OCI-LY7 (cell line): ENCODE measurements around the gene EPHB3. TPM values are rescaled to one million over a fixed set of nuclear protein-coding genes. Genes with fewer than 3 reads are reported as not detected.

Source experiments
- BruUV-seq: library from RNA; stranded (reverse); fragments of 400-500 nt; replicated peaks from 2 replicates; lab custom pipeline; 2021; lab: Mats Ljungman, UMichigan
- CTCF ChIA-PET: fragments of 300-600 bp; sonication (Branson Sonifier 250); formaldehyde crosslinking; loops from one replicate; lab custom pipeline; 2022; ENCODE audit warnings: antibody characterized with exemption; ENCODE audit not compliant: unreplicated experiment; lab: Charles Lee
- POLR2A ChIA-PET: fragments of 300-600 bp; sonication (Branson Sonifier 250); formaldehyde crosslinking; loops from one replicate; lab custom pipeline; 2022; ENCODE audit warnings: antibody characterized with exemption; lab: Charles Lee
- DNase-seq: peaks from one replicate; pipeline ENCODE4 v3.0.0-alpha.2; 2015; ENCODE audit warnings: low spot score
- H2AFZ ChIP-seq: fragments of 200-600 bp; sonication (generic), shearing (Covaris generic); 2 replicates; pipeline ENCODE4 v1.6.1; 2014; ENCODE audit warnings: mild to moderate bottlenecking, antibody characterized with exemption, low read length, moderate library complexity
- H3K27ac ChIP-seq: fragments of 200-600 bp; sonication (generic); 2 replicates; pipeline ENCODE4 v1.5.1; 2014; ENCODE audit warnings: mixed run types, low read depth, mild to moderate bottlenecking, moderate library complexity, low read length, inconsistent platforms; ENCODE audit not compliant: poor library complexity, severe bottlenecking
- H3K36me3 ChIP-seq: fragments of 200-600 bp; sonication (generic); 2 replicates; pipeline ENCODE4 v1.6.1; 2014; ENCODE audit warnings: mild to moderate bottlenecking, antibody characterized with exemption, low read length, moderate library complexity, mixed read lengths; ENCODE audit not compliant: insufficient read depth
- H3K4me1 ChIP-seq: fragments of 200-600 bp; sonication (generic); 2 replicates; pipeline ENCODE4 v1.5.1; 2014; ENCODE audit warnings: mild to moderate bottlenecking, low read length; ENCODE audit not compliant: insufficient read depth, poor library complexity, severe bottlenecking
- H3K4me2 ChIP-seq: fragments of 200-600 bp; sonication (generic); 2 replicates; pipeline ENCODE4 v1.6.1; 2014; ENCODE audit warnings: mild to moderate bottlenecking, low read length
- H3K4me3 ChIP-seq: fragments of 200-600 bp; sonication (generic); 2 replicates; pipeline ENCODE4 v1.5.1; 2014; ENCODE audit warnings: mild to moderate bottlenecking, low read depth, low read length; ENCODE audit not compliant: poor library complexity, severe bottlenecking
- H3K79me2 ChIP-seq: fragments of 200-600 bp; sonication (generic); 2 replicates; pipeline ENCODE4 v1.6.1; 2016; ENCODE audit warnings: low read depth, mild to moderate bottlenecking, low read length, moderate library complexity, mixed read lengths; ENCODE audit not compliant: insufficient read depth
- H3K9me2 ChIP-seq: fragments of 200-600 bp; sonication (generic); 2 replicates; pipeline ENCODE4 v1.6.1; 2016; ENCODE audit warnings: mild to moderate bottlenecking, low read length, mixed read lengths; ENCODE audit not compliant: insufficient read depth
- H3K9me3 ChIP-seq: fragments of 200-600 bp; sonication (generic); 2 replicates; pipeline ENCODE4 v1.6.1; 2014; ENCODE audit warnings: mild to moderate bottlenecking, mixed run types, low read length, mixed read lengths
- H4K20me1 ChIP-seq: fragments of 200-600 bp; sonication (generic); 2 replicates; pipeline ENCODE4 v1.6.1; 2014; ENCODE audit warnings: mild to moderate bottlenecking, antibody characterized with exemption, low read length, moderate library complexity, mixed read lengths; ENCODE audit not compliant: insufficient read depth
- EZH2phosphoT487 ChIP-seq: fragments of 200-600 bp; sonication (generic); IDR thresholded peaks from 2 replicates; pipeline ENCODE4 v1.6.1; 2018; ENCODE audit warnings: low read depth, borderline replicate concordance, mild to moderate bottlenecking, mixed run types, antibody characterized with exemption, low read length, moderate library complexity, mixed read lengths
- intact Hi-C: fragments of 100-400 bp; cut with micrococcal nuclease; formaldehyde crosslinking; loops from one replicate; pipeline ENCODE4 v1.10.0; 2022; ENCODE audit not compliant: unreplicated experiment
- total RNA-seq, 2 experiments: library from RNA; depleted of rRNA in 1 of 2; stranded (reverse); fragments of >200 nt in 1 of 2; shearing (Covaris generic) in 1 of 2; gene quantifications; 2 replicates each; pipeline ENCODE4 v1.2.3, GENCODE V29; 2014 to 2022
- TF ChIP-seq, protein P1 (sequence below): fragments of 200-600 bp; sonication (generic); conservative IDR thresholded peaks from 2 replicates; pipeline ENCODE4 v1.5.1; 2014; ENCODE audit warnings: mild to moderate bottlenecking, antibody characterized with exemption, low read length, moderate library complexity, mixed read lengths

Gene EPHB3
- total RNA-seq, 2 experiments from 2014 or later = not detected

DNA sequence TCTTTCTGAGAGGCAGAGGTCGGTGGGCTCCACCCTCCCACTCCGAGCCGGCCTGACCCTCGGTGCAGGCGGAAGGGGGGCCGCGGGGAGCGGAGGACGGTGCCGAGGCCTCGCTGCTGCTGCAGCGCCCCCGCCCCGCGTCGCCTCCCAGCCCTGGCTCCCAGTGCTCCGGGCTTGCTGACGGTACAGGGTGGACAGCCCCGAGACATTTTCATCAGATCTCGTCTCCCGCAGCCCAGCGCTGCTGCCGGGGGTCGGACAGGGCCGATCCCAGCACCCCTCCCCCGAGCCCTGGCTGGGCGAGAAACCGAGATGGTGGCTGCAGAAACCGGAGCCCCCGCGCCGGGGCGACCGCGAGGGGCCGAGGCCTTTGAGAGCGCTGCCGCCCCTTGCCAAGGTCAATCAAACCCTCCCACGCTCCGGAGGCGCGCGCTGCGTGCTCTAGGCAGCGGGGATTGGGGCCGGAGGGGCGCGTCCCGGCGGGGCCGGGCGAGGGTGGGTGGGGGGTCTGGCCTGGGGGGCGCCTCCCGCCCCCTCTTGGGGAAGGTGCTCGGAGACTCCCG, 42.5 kb downstream of the EPHB3 start:
- no peaks in the 10 kb centered on the region for H3K9me3 ChIP-seq
- H3K79me2 ChIP-seq = no peaks in the 10 kb centered on the region
- BruUV-seq = no TSS peak
- no peaks in the 10 kb centered on the region for H3K36me3 ChIP-seq
- POLR2A ChIA-PET = interaction anchor here (0.6 kb wide), 1 partner anchor 1714 kb away, joined by 3 read pairs; no protein-coding TSS in a partner anchor
- no peak for DNase-seq
- no peak for TF ChIP-seq EZH2phosphoT487
- TF ChIP-seq, protein P1, sequence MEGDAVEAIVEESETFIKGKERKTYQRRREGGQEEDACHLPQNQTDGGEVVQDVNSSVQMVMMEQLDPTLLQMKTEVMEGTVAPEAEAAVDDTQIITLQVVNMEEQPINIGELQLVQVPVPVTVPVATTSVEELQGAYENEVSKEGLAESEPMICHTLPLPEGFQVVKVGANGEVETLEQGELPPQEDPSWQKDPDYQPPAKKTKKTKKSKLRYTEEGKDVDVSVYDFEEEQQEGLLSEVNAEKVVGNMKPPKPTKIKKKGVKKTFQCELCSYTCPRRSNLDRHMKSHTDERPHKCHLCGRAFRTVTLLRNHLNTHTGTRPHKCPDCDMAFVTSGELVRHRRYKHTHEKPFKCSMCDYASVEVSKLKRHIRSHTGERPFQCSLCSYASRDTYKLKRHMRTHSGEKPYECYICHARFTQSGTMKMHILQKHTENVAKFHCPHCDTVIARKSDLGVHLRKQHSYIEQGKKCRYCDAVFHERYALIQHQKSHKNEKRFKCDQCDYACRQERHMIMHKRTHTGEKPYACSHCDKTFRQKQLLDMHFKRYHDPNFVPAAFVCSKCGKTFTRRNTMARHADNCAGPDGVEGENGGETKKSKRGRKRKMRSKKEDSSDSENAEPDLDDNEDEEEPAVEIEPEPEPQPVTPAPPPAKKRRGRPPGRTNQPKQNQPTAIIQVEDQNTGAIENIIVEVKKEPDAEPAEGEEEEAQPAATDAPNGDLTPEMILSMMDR = no peak
- no peak overlapping the region for H3K4me2 ChIP-seq
- no peaks in the 10 kb centered on the region for H3K9me2 ChIP-seq
- peaks cover 3% of the 10 kb centered on the region for H3K4me1 ChIP-seq
- H4K20me1 ChIP-seq = no peaks in the 10 kb centered on the region
- H3K4me3 ChIP-seq = no peak overlapping the region
- intact Hi-C loops = no loop called here
- no peak overlapping the region for H3K27ac ChIP-seq
- no peak overlapping the region for H2AFZ ChIP-seq
- CTCF ChIA-PET = no interaction called here

DNA sequence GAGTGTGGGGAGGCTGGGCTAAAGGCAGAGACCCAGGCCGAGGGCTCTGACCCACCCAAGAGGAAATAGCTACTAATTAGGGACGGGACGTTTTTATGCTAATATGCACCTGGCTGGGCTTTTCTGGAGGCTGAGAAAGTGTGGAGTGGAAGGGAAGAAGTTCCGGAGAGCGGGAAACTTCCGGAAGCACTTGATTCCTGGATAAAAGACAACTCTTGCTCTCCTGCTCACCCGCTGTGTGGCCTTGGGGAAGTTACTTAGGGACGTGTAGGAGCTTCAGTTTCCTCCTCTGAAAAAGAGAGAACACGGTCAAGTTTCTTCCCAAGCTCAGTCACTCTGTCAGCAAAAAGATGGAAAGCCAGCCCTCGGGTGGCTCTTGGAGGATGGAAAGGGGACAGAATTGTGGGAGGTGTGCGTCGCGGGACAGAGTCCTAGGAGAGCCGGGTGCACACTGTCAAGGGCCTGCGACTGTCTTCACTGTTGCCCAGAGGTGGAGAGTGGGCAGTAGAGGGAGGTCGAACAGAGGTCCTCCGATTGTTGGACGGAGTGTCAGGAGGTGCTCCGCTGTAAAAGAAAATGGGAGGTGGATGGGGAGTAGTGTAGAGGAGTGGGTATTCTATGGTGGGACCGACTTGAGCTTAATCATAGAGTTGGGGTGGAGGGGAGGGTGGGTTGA, 43.2 kb downstream of the EPHB3 start:
- no peak overlapping the region for H3K4me3 ChIP-seq
- CTCF ChIA-PET = no interaction called here
- no peaks in the 10 kb centered on the region for H3K79me2 ChIP-seq
- H3K9me2 ChIP-seq = no peaks in the 10 kb centered on the region
- no peak for DNase-seq
- H2AFZ ChIP-seq = no peak overlapping the region
- H3K27ac ChIP-seq = no peak overlapping the region
- no peaks in the 10 kb centered on the region for H3K9me3 ChIP-seq
- TF ChIP-seq, protein P1 = no peak
- TF ChIP-seq EZH2phosphoT487 = no peak
- no TSS peak for BruUV-seq
- POLR2A ChIA-PET = interaction anchor here (0.6 kb wide), 1 partner anchor 1715 kb away, joined by 3 read pairs; no protein-coding TSS in a partner anchor
- intact Hi-C loops = no loop called here
- H3K4me1 ChIP-seq = peaks cover 3% of the 10 kb centered on the region
- no peaks in the 10 kb centered on the region for H4K20me1 ChIP-seq
- no peak overlapping the region for H3K4me2 ChIP-seq
- no peaks in the 10 kb centered on the region for H3K36me3 ChIP-seq

DNA sequence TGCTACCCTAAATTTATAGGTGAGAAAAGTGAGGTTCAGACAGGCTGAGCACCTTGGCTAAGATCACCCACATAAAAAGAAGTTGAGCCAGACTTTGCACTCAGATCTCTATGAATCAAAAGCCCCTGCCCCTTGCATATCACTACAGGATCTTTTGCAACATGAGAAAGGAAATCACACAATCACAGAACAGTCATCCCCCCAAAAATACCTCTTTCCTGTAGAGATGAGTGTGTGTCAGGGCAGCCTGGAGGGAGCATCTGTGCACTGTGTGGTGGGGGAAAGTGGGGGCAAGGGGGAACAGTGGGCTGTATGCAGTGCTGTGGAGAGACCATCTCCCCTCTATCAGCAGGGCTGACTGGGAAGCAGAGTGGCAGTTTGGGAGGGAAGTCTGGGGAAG, 46.6 kb downstream of the EPHB3 start:
- H3K4me1 ChIP-seq = peaks cover 3% of the 10 kb centered on the region
- ChIA-PET POLR2A (no interaction called here), CTCF (no interaction called here)
- H3K4me3 ChIP-seq = no peak overlapping the region
- intact Hi-C loops = no loop called here
- no peaks in the 10 kb centered on the region for H3K9me3 ChIP-seq
- DNase-seq = no peak
- no peak overlapping the region for H3K4me2 ChIP-seq
- TF ChIP-seq, protein P1 = no peak
- TF ChIP-seq EZH2phosphoT487 = no peak
- no peaks in the 10 kb centered on the region for H3K9me2 ChIP-seq
- no TSS peak for BruUV-seq
- H4K20me1 ChIP-seq = no peaks in the 10 kb centered on the region
- no peaks in the 10 kb centered on the region for H3K36me3 ChIP-seq
- H3K79me2 ChIP-seq = no peaks in the 10 kb centered on the region
- no peak overlapping the region for H2AFZ ChIP-seq
- no peak overlapping the region for H3K27ac ChIP-seq
